Measurements from ENCODE around the gene DIP2C.
"Not testable (repeated sequence)": the region's sequence is repeated elsewhere in the genome, so short reads cannot be mapped to it uniquely, and the experiment has no call there.

The DIP2C gene

GRCh38 chr10:352476-353235 lies 336.8 kb downstream of the DIP2C start:
- no peak for DNase-seq (ENCODE audit: low spot score)

- DNase-seq (ENCODE audit: low spot score), result no peak
These were observed 337.6 kb downstream of the DIP2C start for GRCh38 chr10:351770-352334.

GRCh38 chr10:350981-351501 lies 338.4 kb downstream of the DIP2C start:
- no peak for DNase-seq (ENCODE audit: low spot score)

- DNase-seq (ENCODE audit: low spot score), result no peak
These were observed 340.4 kb downstream of the DIP2C start for GRCh38 chr10:349081-349480.

GRCh38 chr10:348456-348855 lies 341.0 kb downstream of the DIP2C start:
- no peak for DNase-seq (ENCODE audit: low spot score)

- DNase-seq (ENCODE audit: low spot score), result not testable (repeated sequence)
These were observed 341.7 kb downstream of the DIP2C start for GRCh38 chr10:347774-348173.

GRCh38 chr10:347190-347589 lies 342.3 kb downstream of the DIP2C start:
- not testable (repeated sequence) for DNase-seq (ENCODE audit: low spot score)

- DNase-seq (ENCODE audit: low spot score), result no peak
These were observed 344.8 kb downstream of the DIP2C start for GRCh38 chr10:344582-345200.

GRCh38 chr10:343231-344220 lies 345.9 kb downstream of the DIP2C start:
- no peak for DNase-seq (ENCODE audit: low spot score)

GRCh38 chr10:341081-341740 lies 348.3 kb downstream of the DIP2C start:
- DNase-seq (ENCODE audit: low spot score), result no peak

GRCh38 chr10:340646-341045 lies 348.8 kb downstream of the DIP2C start:
- no peak for DNase-seq (ENCODE audit: low spot score)

GRCh38 chr10:339038-339391 lies 350.5 kb downstream of the DIP2C start:
- DNase-seq (ENCODE audit: low spot score), result no peak

GRCh38 chr10:338171-339037 lies 351.1 kb downstream of the DIP2C start:
- DNase-seq (ENCODE audit: low spot score), result no peak

GRCh38 chr10:336247-336646 lies 353.2 kb downstream of the DIP2C start:
- no peak for DNase-seq (ENCODE audit: low spot score)

- DNase-seq (ENCODE audit: low spot score), result no peak
These were observed 354.2 kb downstream of the DIP2C start for GRCh38 chr10:335151-335800.

GRCh38 chr10:331186-331585 lies 358.3 kb downstream of the DIP2C start:
- DNase-seq (ENCODE audit: low spot score), result no peak

GRCh38 chr10:329361-330099 lies 359.9 kb downstream of the DIP2C start:
- DNase-seq (ENCODE audit: low spot score), result peak; percentile 94

GRCh38 chr10:327889-328852 lies 361.3 kb downstream of the DIP2C start:
- DNase-seq (ENCODE audit: low spot score), result no peak

All from AG20443 (cell line).